NCI-H2081 treated with DMSO at 0.1 percent for 48 hours (cell line): ENCODE measurements around the gene GMPR.

Experiments used
- DNase-seq: peaks from one replicate; lab custom pipeline; 2025; lab: John Stamatoyannopoulos, UW

Gene GMPR

GRCh38 chr6:16302721-16303552, 64.5 kb downstream of the GMPR start:
- no peak for DNase-seq

GRCh38 chr6:16305246-16305725, 66.9 kb downstream of the GMPR start:
- no peak for DNase-seq

GRCh38 chr6:16305788-16306187, 67.4 kb downstream of the GMPR start:
- no peak for DNase-seq

GRCh38 chr6:16306334-16306733, 67.9 kb downstream of the GMPR start:
- DNase-seq: no peak

- DNase-seq: no peak
These were observed 73.4 kb downstream of the GMPR start for GRCh38 chr6:16311763-16312162.

- DNase-seq: no peak
These were observed 75.3 kb downstream of the GMPR start for GRCh38 chr6:16313732-16314131.

- no peak for DNase-seq
These were observed 75.9 kb downstream of the GMPR start for GRCh38 chr6:16314296-16314695.

GRCh38 chr6:16316741-16317251, 78.4 kb downstream of the GMPR start:
- DNase-seq: no peak

- DNase-seq: no peak
These were observed 80.2 kb downstream of the GMPR start for GRCh38 chr6:16318538-16318937.

GRCh38 chr6:16318953-16319720, 80.8 kb downstream of the GMPR start:
- no peak for DNase-seq

GRCh38 chr6:16319813-16320532, 81.6 kb downstream of the GMPR start:
- DNase-seq: no peak

GRCh38 chr6:16320533-16321340, 82.3 kb downstream of the GMPR start:
- no peak for DNase-seq

GRCh38 chr6:16321341-16321710, 82.9 kb downstream of the GMPR start:
- DNase-seq: no peak

GRCh38 chr6:16321826-16322225, 83.4 kb downstream of the GMPR start:
- no peak for DNase-seq

GRCh38 chr6:16322666-16323312, 84.4 kb downstream of the GMPR start:
- DNase-seq: no peak

GRCh38 chr6:16324184-16324583, 85.8 kb downstream of the GMPR start:
- DNase-seq: no peak

- no peak for DNase-seq
These were observed 86.3 kb downstream of the GMPR start for GRCh38 chr6:16324606-16325225.

GRCh38 chr6:16326531-16326930, 88.1 kb downstream of the GMPR start:
- DNase-seq: no peak

GRCh38 chr6:16326971-16327776, 88.8 kb downstream of the GMPR start:
- no peak for DNase-seq
